AG10803 (cell line): ENCODE measurements around the gene MAPK8IP3.

Source experiments
- DNase-seq: peaks from one replicate; pipeline ENCODE4 v3.0.0; 2010; ENCODE audit warnings: low read depth
- H3K4me3 ChIP-seq: 2 replicates; pipeline ENCODE4 v1.5.1; 2011; ENCODE audit warnings: mild to moderate bottlenecking, low read length, control low read depth
- CTCF ChIP-seq: conservative IDR thresholded peaks from 2 replicates; pipeline ENCODE4 v1.5.1; 2011; ENCODE audit warnings: mild to moderate bottlenecking, low read length, control low read depth, inconsistent platforms

MAPK8IP3 gene

DNA sequence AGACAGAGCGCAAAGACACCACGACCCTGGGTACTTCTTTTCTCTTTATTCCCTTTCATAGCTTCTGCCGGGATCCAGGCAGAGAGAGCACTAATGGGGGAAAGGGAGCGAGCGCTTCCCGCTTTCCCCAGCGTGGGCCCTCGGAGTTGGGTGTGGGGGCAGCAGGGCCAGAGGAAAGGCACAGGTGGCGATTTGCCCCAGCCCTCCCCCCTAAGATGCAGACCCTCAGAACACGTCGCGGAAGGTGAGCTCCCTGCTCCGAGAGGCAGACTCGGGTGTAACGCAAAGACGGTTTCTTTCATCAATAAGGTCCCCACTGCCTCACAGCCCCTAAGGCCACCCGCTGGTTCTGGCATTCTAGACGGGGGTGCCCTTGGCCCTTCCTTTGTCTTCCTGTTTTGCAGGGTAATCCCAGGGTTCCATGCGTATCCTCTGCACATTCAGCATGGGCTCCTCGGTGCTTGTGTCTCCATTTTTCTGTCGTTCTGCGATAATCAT, 65.9 kb downstream of the MAPK8IP3 start:
- no peak for DNase-seq
- no peak for TF ChIP-seq CTCF
- H3K4me3 ChIP-seq = peak overlapping the region; percentile 76

GRCh38 chr16:1772362-1772907, 66.4 kb downstream of the MAPK8IP3 start, which contains the start of gene EME2:
TSS of gene EME2 (plus strand) at chr16:1772810. CDS start at chr16:1773228, 418 bp downstream.
- H3K4me3 ChIP-seq = peak within 1 kb of the TSS; percentile 76
- TF ChIP-seq CTCF = no peak
- no peak for DNase-seq

- TF ChIP-seq CTCF = peak; percentile 52
- peak; percentile 80 for DNase-seq
- peak within 1 kb of the TSS; percentile 76 for H3K4me3 ChIP-seq
Measured at GRCh38 chr16:1772908-1773702, 67.1 kb downstream of the MAPK8IP3 start, which contains the start of gene MRPS34. TSS of gene MRPS34 (minus strand) at chr16:1773134. CDS start at chr16:1773119, 15 bp downstream.

DNA sequence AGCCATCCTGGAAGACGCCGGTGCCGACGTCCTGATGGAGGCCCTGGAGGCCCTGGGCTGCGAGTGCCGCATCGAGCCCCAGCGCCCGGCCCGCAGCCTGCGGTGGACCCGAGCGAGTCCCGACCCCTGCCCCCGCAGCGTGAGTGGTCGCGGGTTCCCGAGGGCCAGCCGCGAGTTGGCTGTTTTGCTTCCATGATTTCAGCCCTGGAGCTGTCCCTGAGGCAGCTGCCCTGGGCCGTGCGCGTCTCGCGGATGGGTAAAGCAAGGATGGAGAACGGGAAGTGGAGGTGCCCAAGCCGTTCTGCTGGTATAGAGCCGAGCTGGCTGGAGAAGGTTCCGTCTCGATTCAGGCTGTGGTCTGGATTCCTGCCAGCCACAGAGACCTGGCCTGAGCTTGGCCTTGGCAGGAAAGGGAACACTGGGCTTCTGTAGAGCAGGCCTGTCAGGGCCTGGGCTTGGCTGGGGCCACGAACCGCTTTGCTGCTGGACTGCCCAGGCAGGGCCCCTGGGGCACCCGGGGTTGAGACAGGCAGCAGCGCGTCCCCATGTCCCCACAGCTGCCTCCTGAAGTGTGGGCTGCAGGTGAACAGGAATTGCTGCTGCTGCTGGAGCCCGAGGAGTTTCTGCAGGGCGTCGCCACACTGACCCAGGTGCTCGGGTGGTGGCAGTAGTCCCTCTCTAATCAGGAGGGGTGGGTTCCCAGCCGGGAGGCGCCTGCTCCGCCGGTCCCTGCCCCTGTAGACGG, 67.9 kb downstream of the MAPK8IP3 start:
- peak overlapping the region; percentile 76 for H3K4me3 ChIP-seq
- peak; percentile 50 for DNase-seq
- no peak for TF ChIP-seq CTCF

- TF ChIP-seq CTCF = no peak
- DNase-seq = no peak
- peak overlapping the region; percentile 76 for H3K4me3 ChIP-seq
Measured at GRCh38 chr16:1774448-1774780, 68.4 kb downstream of the MAPK8IP3 start.

DNA sequence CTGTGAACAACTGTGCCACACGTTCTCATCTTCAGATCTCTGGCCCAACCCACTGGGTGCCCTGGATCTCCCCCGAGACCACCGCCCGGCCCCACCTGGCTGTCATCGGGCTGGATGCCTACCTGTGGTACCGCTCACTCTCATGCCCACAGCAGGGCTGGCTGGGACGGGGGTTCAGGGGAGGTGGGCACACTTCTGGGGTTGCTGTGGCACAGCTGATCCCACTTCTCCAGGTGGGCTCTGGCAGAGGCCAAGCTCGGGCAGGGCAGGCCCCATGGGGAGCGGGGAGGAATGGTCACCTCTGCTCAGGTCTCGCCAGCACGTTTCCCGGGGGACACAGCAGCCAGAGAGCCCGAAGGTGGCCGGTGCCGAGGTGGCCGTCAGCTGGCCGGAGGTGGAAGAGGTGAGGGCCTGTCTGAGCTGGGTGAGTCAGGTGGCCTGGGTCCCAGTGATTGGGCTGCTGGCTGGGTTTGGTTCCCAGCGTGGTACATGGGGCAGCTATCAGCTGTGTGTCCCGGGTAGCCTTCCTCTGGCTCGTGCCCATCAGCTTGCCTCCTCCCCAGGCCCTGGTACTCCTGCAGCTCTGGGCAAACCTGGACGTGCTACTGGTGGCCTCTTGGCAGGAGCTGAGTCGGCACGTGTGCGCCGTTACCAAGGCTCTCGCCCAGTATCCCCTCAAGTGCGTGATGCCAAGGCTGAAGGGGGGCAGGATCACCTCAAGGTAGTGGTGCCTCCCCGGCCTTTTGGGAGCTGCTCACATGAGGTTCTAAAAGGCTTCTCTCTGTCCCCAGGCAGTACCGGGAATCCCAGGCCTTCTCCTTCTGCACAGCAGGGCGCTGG, 69.2 kb downstream of the MAPK8IP3 start:
- no peak for TF ChIP-seq CTCF
- no peak for DNase-seq
- H3K4me3 ChIP-seq = no peak overlapping the region
